HFF-Myc (cell line): Measurements from ENCODE around the gene CCN5.

Experiments
- DNase-seq: peaks from one replicate; pipeline ENCODE4 v3.0.0-alpha.2; 2011; ENCODE audit warnings: low read depth; ENCODE audit errors: extremely low read depth
- H3K4me3 ChIP-seq: replicated peaks from 2 replicates; pipeline ENCODE4 v1.5.1; 2011; ENCODE audit warnings: low read depth, mild to moderate bottlenecking, control low read depth, low read length
- CTCF ChIP-seq: IDR thresholded peaks from 2 replicates; pipeline ENCODE4 v1.5.1; 2012; ENCODE audit warnings: mild to moderate bottlenecking, low read depth, low read length, control low read depth; ENCODE audit errors: missing control alignments

Gene CCN5

DNA sequence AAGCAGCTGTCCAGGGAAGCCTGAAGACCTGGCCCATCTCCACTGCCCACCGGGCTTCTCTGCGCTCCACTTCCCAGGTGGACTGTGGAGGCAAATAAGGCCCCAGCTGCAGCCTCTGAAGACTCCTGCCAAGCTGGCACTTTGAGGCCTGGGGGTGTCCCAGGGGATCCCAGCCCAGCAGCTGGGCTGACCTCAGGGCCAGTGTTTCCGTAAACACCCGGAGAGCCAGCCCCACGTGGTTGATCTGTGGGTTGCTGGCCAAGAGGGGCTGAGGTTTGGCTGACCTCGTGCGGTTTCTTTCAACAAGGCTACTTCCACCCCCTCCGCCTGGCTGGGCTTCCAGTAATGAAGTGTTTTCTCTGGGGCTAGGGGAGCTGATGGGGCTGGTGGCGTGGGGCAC lies 12.4 kb upstream of the CCN5 start:
- peak; percentile 63 for DNase-seq
- TF ChIP-seq CTCF, result no peak
- no peak overlapping the region for H3K4me3 ChIP-seq

- no peak overlapping the region for H3K4me3 ChIP-seq
- TF ChIP-seq CTCF, result no peak
These were observed 11.8 kb upstream of the CCN5 start for GRCh38 chr20:44703183-44703925.

DNA sequence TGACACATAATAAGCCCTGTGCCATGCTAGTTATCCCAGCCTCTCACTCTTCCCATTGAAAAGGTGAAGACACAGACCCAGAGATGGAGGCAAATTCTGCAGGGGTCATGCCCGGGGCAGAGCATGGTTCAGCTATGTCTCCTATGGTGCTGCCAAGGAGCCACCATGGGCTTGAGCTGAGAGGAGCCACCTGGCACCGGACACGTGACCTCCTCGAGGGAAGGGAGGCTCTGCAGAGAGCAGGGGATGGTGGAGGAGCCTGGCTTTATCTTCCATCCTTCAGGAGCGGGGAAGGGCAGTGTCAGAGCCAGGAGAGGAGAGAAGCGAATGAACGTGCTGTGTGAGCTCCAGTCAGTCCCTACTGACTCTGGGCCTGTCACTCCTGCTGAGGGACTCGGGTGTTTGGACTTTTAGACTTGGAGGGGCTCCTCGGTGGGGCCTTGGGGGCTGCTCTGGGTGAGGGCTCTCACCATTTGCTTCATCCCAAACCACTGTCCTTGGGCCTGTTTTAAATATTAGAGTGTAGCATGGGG lies 11.1 kb upstream of the CCN5 start:
- no peak overlapping the region for H3K4me3 ChIP-seq
- TF ChIP-seq CTCF, result no peak
- no peak for DNase-seq

More at GRCh38 chr20:44703183-44703925, 11.8 kb upstream of the CCN5 start:
- DNase-seq, result no peak

DNA sequence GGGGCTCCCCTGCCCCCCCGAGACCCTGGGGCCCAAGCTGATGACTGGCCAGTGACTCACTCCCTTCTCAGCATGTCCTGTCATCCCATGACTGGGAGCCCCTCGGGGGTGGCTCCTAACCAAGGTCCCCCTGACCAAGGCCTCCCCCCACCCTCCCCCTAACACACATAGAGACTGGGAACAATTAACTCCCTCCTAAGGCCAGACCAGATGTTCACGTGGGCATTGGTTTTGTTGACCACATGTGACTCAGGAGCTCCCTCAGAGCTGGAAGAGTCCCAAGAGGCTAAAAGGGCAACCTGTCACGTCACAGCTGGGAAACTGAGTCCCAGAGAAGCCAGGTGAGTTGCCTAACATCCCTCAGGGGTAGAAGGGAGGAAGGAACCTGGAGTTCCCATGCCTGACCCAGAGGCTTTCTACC lies 10.6 kb upstream of the CCN5 start:
- DNase-seq, result peak; percentile 81
- TF ChIP-seq CTCF, result no peak
- no peak overlapping the region for H3K4me3 ChIP-seq

DNA sequence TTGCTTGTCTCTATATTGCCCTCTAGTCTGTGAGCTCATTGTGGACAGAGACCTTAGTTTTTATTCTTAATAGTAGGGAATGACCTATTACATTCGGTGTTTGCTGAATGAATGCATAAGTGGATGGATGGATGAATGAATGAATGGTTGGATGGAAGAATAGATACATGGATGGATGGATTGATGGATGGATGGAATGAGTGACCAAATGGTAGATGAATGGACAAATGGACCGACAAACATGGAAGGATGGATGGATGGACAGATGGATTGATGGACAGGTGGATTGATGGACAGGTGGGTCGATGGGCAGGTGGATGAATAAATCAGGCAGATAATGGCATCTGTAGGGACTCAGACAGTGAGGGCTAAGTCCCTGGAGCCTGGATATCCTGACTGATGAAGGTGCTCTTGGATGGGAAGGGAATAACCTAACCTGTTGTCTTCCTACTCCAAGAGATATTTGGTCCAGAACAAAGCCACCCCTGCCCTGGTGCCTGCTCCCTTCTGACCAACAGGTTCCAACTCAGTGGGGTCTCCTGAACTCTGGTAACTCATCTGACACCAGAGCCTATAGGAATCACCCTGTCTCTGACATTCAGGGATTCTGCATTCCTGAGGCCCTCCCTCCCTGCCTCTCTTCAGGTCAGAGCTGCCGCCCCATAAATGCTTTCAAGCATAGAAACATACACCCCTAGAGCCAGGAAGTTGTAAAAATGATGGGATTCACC lies 9.6 kb upstream of the CCN5 start:
- H3K4me3 ChIP-seq, result no peak overlapping the region
- TF ChIP-seq CTCF, result no peak
- no peak for DNase-seq

DNA sequence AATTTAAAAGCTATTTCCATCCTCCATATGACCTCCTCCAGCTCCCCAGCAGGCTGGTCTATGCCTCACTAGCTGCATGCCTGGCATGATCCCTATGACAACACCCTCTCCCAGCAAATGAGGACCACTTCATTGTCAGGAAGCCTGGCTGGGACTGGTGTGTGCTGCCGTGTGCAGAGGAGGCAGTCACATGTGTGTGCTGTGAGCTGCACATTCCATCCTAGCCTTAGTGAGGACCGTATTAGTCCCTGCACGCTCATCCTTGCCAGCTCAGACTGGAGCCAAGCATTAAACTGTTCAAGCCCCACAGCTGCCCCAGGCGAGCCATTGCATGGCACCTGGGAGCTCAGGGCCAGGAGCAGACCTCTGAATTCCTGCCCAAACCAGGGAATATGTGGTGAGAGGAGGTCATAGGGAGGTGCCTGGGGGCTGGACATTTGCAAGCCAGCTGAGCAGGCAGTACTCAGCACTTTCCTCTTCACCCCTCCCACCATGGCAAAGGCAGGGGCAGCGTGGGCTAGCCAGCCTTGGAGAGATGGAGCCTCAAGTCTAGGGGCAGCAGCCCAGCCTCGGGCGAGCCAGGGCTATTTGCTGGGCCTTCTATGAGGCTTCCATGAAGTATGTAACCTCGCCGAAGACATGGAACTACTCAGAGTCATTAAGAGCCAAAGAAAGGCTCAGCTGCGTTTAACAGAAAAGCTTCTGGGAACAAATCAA lies 8.7 kb upstream of the CCN5 start:
- no peak for TF ChIP-seq CTCF
- no peak for DNase-seq

More for the DNA sequence above, 8.7 kb upstream of the CCN5 start:
- no peak overlapping the region for H3K4me3 ChIP-seq
